B cell (primary cell): Measurements from ENCODE around the gene NXT2. TPM values are rescaled to one million over a fixed set of nuclear protein-coding genes. Genes with fewer than 3 reads are reported as not detected.

Experiments
- ATAC-seq: fragments of 200-7000 bp; cut with Tn5 transposase; one replicate; pipeline ENCODE4 v1.10.0; 2021; ENCODE audit warnings: low read depth, mild to moderate bottlenecking, moderate number of reproducible peaks, moderate library complexity
- CTCF ChIA-PET: fragments of 350-600 bp; sonication (Branson Sonifier 250); formaldehyde crosslinking; loops from one replicate; lab custom pipeline; 2021; ENCODE audit warnings: antibody characterized with exemption, inconsistent platforms; lab: Charles Lee
- POLR2A ChIA-PET: fragments of 350-600 bp; sonication (Branson Sonifier 250); formaldehyde crosslinking; loops from one replicate; lab custom pipeline; 2021; ENCODE audit warnings: antibody characterized with exemption; lab: Charles Lee
- DNase-seq: peaks from one replicate; pipeline ENCODE4 v3.0.0; 2013
- H2AFZ ChIP-seq: 2 replicates; pipeline ENCODE4 v1.6.1; 2012; ENCODE audit warnings: mild to moderate bottlenecking, low read depth, low read length; ENCODE audit not compliant: insufficient read depth, poor library complexity, severe bottlenecking
- H3K27ac ChIP-seq, 2 donors: 1 replicate in 1 of 2; 2 replicates in 1 of 2; pipeline ENCODE4 v1.5.1; 2012 to 2013; ENCODE audit warnings: low read length in 2 of 2, mild to moderate bottlenecking in 2 of 2, moderate library complexity in 1 of 2
- H3K27me3 ChIP-seq, 4 experiments: fragments of 200-600 bp in 1 of 4; sonication (generic) in 1 of 4; replicated peaks in 1 of 4; 1 replicate in 2 of 4; 2 replicates in 2 of 4; pipeline versions ENCODE4 v1.6.1 to v1.7.0; 2013 to 2016; ENCODE audit warnings: low read length in 3 of 4, mild to moderate bottlenecking in 2 of 4, mixed read lengths in 1 of 4, moderate library complexity in 1 of 4; ENCODE audit not compliant: insufficient read depth in 4 of 4, control insufficient read depth in 3 of 4; ENCODE audit errors: control extremely low read depth in 1 of 4
- H3K36me3 ChIP-seq, 2 experiments: replicated peaks in 1 of 2; 1 replicate in 1 of 2; 2 replicates in 1 of 2; pipeline versions ENCODE4 v1.6.1 to v1.7.1; 2013; ENCODE audit warnings: low read length in 1 of 2; ENCODE audit not compliant: insufficient read depth in 2 of 2, control insufficient read depth in 1 of 2; ENCODE audit errors: control extremely low read depth in 1 of 2, extremely low read depth in 1 of 2
- H3K4me1 ChIP-seq, 2 donors: fragments of 200-600 bp in 1 of 2; sonication (generic) in 1 of 2; 1 replicate in 1 of 2; 2 replicates in 1 of 2; pipeline versions ENCODE4 v1.5.1 to v1.6.1; 2013 to 2017; ENCODE audit warnings: low read length in 2 of 2; ENCODE audit not compliant: control insufficient read depth in 2 of 2, insufficient read depth in 2 of 2
- H3K4me2 ChIP-seq: replicated peaks from 2 replicates; pipeline ENCODE3; 2012; ENCODE audit warnings: mild to moderate bottlenecking, low read depth, low read length; ENCODE audit not compliant: poor library complexity, severe bottlenecking
- H3K4me3 ChIP-seq, 5 experiments: fragments of 200-600 bp in 1 of 5; sonication (generic) in 1 of 5; 1 replicate in 3 of 5; 2 replicates in 2 of 5; pipeline versions ENCODE4 v1.5.1 to v1.7.0; 2011 to 2016; ENCODE audit warnings: low read length in 4 of 5, mild to moderate bottlenecking in 4 of 5, low read depth in 2 of 5, control low read depth in 1 of 5, moderate library complexity in 1 of 5; ENCODE audit not compliant: insufficient read depth in 1 of 5; ENCODE audit errors: control extremely low read depth in 1 of 5, extremely low read depth in 1 of 5
- H3K79me2 ChIP-seq: fragments of 200-600 bp; sonication (generic); one replicate; pipeline ENCODE4 v1.6.0; 2016; ENCODE audit warnings: low read length; ENCODE audit not compliant: control insufficient read depth, insufficient read depth
- H3K9ac ChIP-seq: fragments of 200-600 bp; sonication (generic); 2 replicates; pipeline ENCODE4 v1.6.1; 2017; ENCODE audit warnings: mild to moderate bottlenecking, low read length, moderate library complexity
- H3K9me3 ChIP-seq, 3 donors: one replicate each; pipeline versions ENCODE4 v1.6.1 to v1.7.1; 2013; ENCODE audit warnings: low read length in 2 of 3; ENCODE audit not compliant: control insufficient read depth in 2 of 3, insufficient read depth in 1 of 3; ENCODE audit errors: control extremely low read depth in 1 of 3
- H4K20me1 ChIP-seq: 2 replicates; pipeline ENCODE4 v1.6.0; 2012; ENCODE audit warnings: mild to moderate bottlenecking, low read length; ENCODE audit not compliant: insufficient read depth, control insufficient read depth, poor library complexity, severe bottlenecking
- H3K27ac Mint-ChIP-seq: one replicate; pipeline ENCODE4 v1.8.0; 2021; ENCODE audit warnings: mixed read lengths
- H3K27me3 Mint-ChIP-seq: one replicate; pipeline ENCODE4 v1.8.0; 2021; ENCODE audit warnings: mixed read lengths
- H3K4me1 Mint-ChIP-seq: one replicate; pipeline ENCODE4 v1.8.0; 2021; ENCODE audit warnings: mixed read lengths
- H3K4me3 Mint-ChIP-seq: one replicate; pipeline ENCODE4 v1.8.0; 2021; ENCODE audit warnings: mixed read lengths
- H3K9me3 Mint-ChIP-seq: one replicate; pipeline ENCODE4 v1.8.0; 2022; ENCODE audit warnings: mixed read lengths; ENCODE audit not compliant: insufficient read depth
- EZH2 ChIP-seq: IDR thresholded peaks from 2 replicates; pipeline ENCODE4 v1.6.1; 2012; ENCODE audit warnings: borderline replicate concordance, low read depth, mild to moderate bottlenecking, moderate library complexity, low read length; ENCODE audit not compliant: insufficient read depth, poor library complexity, severe bottlenecking
- WGBS: methylation state at CpG from one replicate; pipeline ENCODE4 v1.1.5; 2013; ENCODE audit warnings: missing lambda C conversion rate; ENCODE audit not compliant: insufficient coverage; 5-methylcytosine and 5-hydroxymethylcytosine counted together
- intact Hi-C: fragments of 100-400 bp; cut with micrococcal nuclease; formaldehyde crosslinking; loops from one replicate; pipeline ENCODE4 v1.10.0; 2022
- polyA plus RNA-seq: library from polyadenylated mRNA; depleted of rRNA; stranded (reverse); fragments of >200 nt; gene quantifications from 2 replicates; pipeline ENCODE4 v1.2.3, GENCODE V29; 2012
- total RNA-seq, 2 donors: library from RNA; stranded (reverse); fragments of 120-200 nt in 1 of 2; gene quantifications; 1 replicate in 1 of 2; 2 replicates in 1 of 2; pipeline versions ENCODE4 v1.2.3 to v1.2.4, GENCODE V29; 2013 to 2022
- TF ChIP-seq, protein P1 (sequence below): fragments of 200-600 bp; IDR thresholded peaks from one replicate; pipeline ENCODE4 v1.8.0; 2022; ENCODE audit warnings: antibody characterized with exemption, mild to moderate bottlenecking

Gene NXT2
- total and polyA plus RNA-seq, 2 donors (not counting 1 experiment from before 2014, with no cell fraction given), result 3.1 to 9.5 TPM

GRCh38 chrX:109577055-109577454 is 40.4 kb downstream of the NXT2 start:
- Histone ChIP-seq H3K4me2 (no peak overlapping the region), H4K20me1 (no peaks in the 10 kb centered on the region), H3K4me3 (no peak overlapping the region), H3K9me3 (no peaks in the 10 kb centered on the region), H3K79me2 (no peaks in the 10 kb centered on the region), H3K36me3 (no peaks in the 10 kb centered on the region), H3K27ac (no peak overlapping the region), H3K9ac (no peak overlapping the region), H3K27me3 (peaks cover 0 to 2% (median 0%) of the 10 kb centered on the region in 4 experiments), H3K4me1 (no peaks in the 10 kb centered on the region), H2AFZ (no peak overlapping the region)
- POLR2A ChIA-PET, result no interaction called here
- Mint-ChIP-seq H3K4me3 (no peak overlapping the region), H3K9me3 (no peaks in the 10 kb centered on the region), H3K27ac (no peak overlapping the region), H3K4me1 (no peaks in the 10 kb centered on the region), H3K27me3 (peaks cover 5% of the 10 kb centered on the region)
- no peak for ATAC-seq
- no CpG with 5 or more reads among the region's 2 CpGs for WGBS
- CTCF ChIA-PET, result no interaction called here
- DNase-seq, result no peak
- intact Hi-C loops, result no loop called here
- TF ChIP-seq EZH2, result no peak
- TF ChIP-seq, protein P1, sequence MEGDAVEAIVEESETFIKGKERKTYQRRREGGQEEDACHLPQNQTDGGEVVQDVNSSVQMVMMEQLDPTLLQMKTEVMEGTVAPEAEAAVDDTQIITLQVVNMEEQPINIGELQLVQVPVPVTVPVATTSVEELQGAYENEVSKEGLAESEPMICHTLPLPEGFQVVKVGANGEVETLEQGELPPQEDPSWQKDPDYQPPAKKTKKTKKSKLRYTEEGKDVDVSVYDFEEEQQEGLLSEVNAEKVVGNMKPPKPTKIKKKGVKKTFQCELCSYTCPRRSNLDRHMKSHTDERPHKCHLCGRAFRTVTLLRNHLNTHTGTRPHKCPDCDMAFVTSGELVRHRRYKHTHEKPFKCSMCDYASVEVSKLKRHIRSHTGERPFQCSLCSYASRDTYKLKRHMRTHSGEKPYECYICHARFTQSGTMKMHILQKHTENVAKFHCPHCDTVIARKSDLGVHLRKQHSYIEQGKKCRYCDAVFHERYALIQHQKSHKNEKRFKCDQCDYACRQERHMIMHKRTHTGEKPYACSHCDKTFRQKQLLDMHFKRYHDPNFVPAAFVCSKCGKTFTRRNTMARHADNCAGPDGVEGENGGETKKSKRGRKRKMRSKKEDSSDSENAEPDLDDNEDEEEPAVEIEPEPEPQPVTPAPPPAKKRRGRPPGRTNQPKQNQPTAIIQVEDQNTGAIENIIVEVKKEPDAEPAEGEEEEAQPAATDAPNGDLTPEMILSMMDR, result no peak

DNA sequence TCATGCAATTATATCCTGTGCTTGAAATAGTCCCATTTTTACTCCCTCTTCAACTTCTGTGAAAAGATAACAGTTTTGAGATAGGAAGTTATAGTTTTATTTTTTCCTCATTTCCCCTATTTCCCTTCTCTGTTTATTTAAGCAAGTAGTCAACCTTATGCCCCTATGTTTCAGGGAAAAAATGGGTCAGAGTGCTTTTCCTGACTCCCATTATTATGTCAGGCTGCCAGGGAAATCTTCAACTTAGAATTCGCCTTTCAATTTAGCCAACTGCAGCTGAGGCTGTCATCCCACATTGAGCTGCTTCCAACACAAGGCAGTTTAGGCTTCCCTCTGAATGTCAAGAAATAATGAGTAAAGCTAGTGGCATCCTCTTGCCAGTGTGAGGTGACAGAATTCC is 42.3 kb downstream of the NXT2 start:
- Mint-ChIP-seq H3K9me3 (no peaks in the 10 kb centered on the region), H3K4me3 (no peak overlapping the region), H3K27ac (no peak overlapping the region), H3K27me3 (peaks cover 5% of the 10 kb centered on the region), H3K4me1 (no peaks in the 10 kb centered on the region)
- intact Hi-C loops, result no loop called here
- H3K27ac ChIP-seq, result no peak overlapping the region
- no peak overlapping the region for H3K4me2 ChIP-seq
- DNase-seq, result no peak
- H3K9me3 ChIP-seq, result no peaks in the 10 kb centered on the region
- CTCF ChIA-PET, result interaction anchor here (0.9 kb wide), 1 partner anchor 9 kb away, joined by 3 read pairs; no protein-coding TSS in a partner anchor
- ATAC-seq, result no peak
- no peaks in the 10 kb centered on the region for H4K20me1 ChIP-seq
- no peak overlapping the region for H2AFZ ChIP-seq
- no peaks in the 10 kb centered on the region for H3K36me3 ChIP-seq
- H3K79me2 ChIP-seq, result no peaks in the 10 kb centered on the region
- H3K4me3 ChIP-seq, result no peak overlapping the region
- POLR2A ChIA-PET, result no interaction called here
- H3K9ac ChIP-seq, result no peak overlapping the region
- H3K4me1 ChIP-seq, result no peaks in the 10 kb centered on the region
- peaks cover 0 to 6% (median 0%) of the 10 kb centered on the region in 4 experiments for H3K27me3 ChIP-seq
- TF ChIP-seq, protein P1, result no peak
- no peak for TF ChIP-seq EZH2
- 100% methylated on average over 1 of the region's 1 CpG for WGBS
